ENCODE data around the gene TMEM129.

Gene TMEM129

GRCh38 chr4:1737666-1738065, 16.5 kb upstream of the TMEM129 start:
- no peak for TF ChIP-seq CTCF (IDR thresholded peaks at IDR 0.05; ENCODE audit: insufficient read depth, low read depth, low read length, missing control alignments)
- no peak overlapping the region for H3K4me3 ChIP-seq (ENCODE audit: low read length)
- no peak for DNase-seq (ENCODE audit: low read depth)

- TF ChIP-seq CTCF (IDR thresholded peaks at IDR 0.05; ENCODE audit: insufficient read depth, low read depth, low read length, missing control alignments) = no peak
- DNase-seq (ENCODE audit: low read depth) = no peak
- H3K4me3 ChIP-seq (ENCODE audit: low read length) = no peak overlapping the region
Measured at GRCh38 chr4:1736812-1737211, 15.7 kb upstream of the TMEM129 start.

GRCh38 chr4:1735215-1735614, 14.1 kb upstream of the TMEM129 start:
- no peak overlapping the region for H3K4me3 ChIP-seq (ENCODE audit: low read length)
- TF ChIP-seq CTCF (IDR thresholded peaks at IDR 0.05; ENCODE audit: insufficient read depth, low read depth, low read length, missing control alignments) = no peak
- DNase-seq (ENCODE audit: low read depth) = no peak

- H3K4me3 ChIP-seq (ENCODE audit: low read length) = no peak overlapping the region
- TF ChIP-seq CTCF (IDR thresholded peaks at IDR 0.05; ENCODE audit: insufficient read depth, low read depth, low read length, missing control alignments) = no peak
- no peak for DNase-seq (ENCODE audit: low read depth)
Measured at GRCh38 chr4:1732911-1733310, 11.8 kb upstream of the TMEM129 start.

GRCh38 chr4:1731180-1731579, 10.1 kb upstream of the TMEM129 start:
- no peak for TF ChIP-seq CTCF (IDR thresholded peaks at IDR 0.05; ENCODE audit: insufficient read depth, low read depth, low read length, missing control alignments)
- DNase-seq (ENCODE audit: low read depth) = peak; percentile 85
- H3K4me3 ChIP-seq (ENCODE audit: low read length) = no peak overlapping the region

GRCh38 chr4:1730532-1731135, 9.5 kb upstream of the TMEM129 start:
- TF ChIP-seq CTCF (IDR thresholded peaks at IDR 0.05; ENCODE audit: insufficient read depth, low read depth, low read length, missing control alignments) = no peak

More at GRCh38 chr4:1730532-1731135, 9.5 kb upstream of the TMEM129 start:
- no peak for DNase-seq (ENCODE audit: low read depth)
- no peak overlapping the region for H3K4me3 ChIP-seq (ENCODE audit: low read length)
